ENCODE measurements around the gene SORCS2. TPM values are rescaled to one million over a fixed set of nuclear protein-coding genes. Genes with fewer than 3 reads are reported as not detected.

Gene SORCS2
- total RNA-seq, 1 experiment from 2014 or later, result not detected

DNA sequence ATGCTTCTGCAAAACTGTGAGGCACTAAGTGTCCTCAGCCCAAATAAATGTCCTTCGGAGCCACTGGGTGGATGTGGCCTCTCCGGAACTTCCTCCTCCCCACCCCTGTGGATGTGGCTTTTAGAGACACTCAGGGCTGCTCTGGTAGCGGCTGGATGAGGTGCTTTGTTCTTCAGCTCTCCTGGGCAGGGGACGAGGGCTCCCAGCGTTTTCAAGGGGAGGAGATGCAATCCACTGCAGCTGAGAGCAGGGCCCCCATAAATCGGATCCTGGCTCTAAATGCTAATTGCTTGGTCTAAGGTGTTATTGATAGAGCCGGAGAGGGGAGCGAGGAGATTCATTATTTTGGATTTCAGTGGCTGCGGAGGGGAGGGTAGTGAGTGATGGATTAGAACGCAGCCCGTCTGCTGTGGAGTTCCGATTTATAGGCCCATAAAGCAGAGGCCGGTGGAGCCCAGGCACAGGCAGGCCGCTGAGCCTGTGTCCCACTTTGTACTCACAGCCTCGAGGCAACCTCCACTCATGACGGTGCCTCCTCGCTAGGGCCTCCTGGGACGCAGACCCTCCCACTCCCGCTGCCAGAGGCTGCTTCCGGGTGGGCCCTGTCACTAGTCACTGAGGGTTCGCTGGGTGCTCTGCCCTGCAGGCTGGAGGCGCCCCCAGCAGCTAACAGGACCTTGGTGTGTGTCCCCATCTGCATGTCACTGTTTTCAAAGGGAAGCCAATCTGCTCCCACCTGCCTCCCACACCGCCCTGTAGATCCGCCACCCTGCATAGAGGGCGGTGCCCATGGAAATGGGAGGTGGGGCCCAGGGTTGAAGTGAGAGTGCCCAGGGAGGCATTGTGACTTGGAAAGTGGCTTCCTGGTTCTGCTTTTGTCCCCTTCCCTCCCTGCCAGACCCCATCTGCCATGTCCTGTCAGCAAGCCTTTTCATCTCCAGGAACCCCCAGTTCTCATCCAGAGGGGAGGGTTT lies 377.8 kb downstream of the SORCS2 start:
- no peak overlapping the region for H3K27ac Mint-ChIP-seq (ENCODE audit: unreplicated experiment)
- no peak for DNase-seq
- H3K27me3 Mint-ChIP-seq (ENCODE audit: unreplicated experiment), result no peaks in the 10 kb centered on the region
- no peak overlapping the region for H3K4me3 Mint-ChIP-seq (ENCODE audit: low read depth, unreplicated experiment)
- TF ChIP-seq, protein P1, sequence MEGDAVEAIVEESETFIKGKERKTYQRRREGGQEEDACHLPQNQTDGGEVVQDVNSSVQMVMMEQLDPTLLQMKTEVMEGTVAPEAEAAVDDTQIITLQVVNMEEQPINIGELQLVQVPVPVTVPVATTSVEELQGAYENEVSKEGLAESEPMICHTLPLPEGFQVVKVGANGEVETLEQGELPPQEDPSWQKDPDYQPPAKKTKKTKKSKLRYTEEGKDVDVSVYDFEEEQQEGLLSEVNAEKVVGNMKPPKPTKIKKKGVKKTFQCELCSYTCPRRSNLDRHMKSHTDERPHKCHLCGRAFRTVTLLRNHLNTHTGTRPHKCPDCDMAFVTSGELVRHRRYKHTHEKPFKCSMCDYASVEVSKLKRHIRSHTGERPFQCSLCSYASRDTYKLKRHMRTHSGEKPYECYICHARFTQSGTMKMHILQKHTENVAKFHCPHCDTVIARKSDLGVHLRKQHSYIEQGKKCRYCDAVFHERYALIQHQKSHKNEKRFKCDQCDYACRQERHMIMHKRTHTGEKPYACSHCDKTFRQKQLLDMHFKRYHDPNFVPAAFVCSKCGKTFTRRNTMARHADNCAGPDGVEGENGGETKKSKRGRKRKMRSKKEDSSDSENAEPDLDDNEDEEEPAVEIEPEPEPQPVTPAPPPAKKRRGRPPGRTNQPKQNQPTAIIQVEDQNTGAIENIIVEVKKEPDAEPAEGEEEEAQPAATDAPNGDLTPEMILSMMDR (IDR thresholded peaks at IDR 0.05; ENCODE audit: unreplicated experiment), result no peak
- H3K9me3 Mint-ChIP-seq (ENCODE audit: low read depth, unreplicated experiment), result no peaks in the 10 kb centered on the region
- H3K36me3 Mint-ChIP-seq (ENCODE audit: insufficient read depth, unreplicated experiment), result no peaks in the 10 kb centered on the region
- CTCF ChIA-PET, result no interaction called here
- intact Hi-C loops (cut with micrococcal nuclease; ENCODE audit: unreplicated experiment), result no loop called here
- H3K4me1 Mint-ChIP-seq (ENCODE audit: low read depth, unreplicated experiment), result no peaks in the 10 kb centered on the region
- BruUV-seq (replicated peaks), result no TSS peak

DNA sequence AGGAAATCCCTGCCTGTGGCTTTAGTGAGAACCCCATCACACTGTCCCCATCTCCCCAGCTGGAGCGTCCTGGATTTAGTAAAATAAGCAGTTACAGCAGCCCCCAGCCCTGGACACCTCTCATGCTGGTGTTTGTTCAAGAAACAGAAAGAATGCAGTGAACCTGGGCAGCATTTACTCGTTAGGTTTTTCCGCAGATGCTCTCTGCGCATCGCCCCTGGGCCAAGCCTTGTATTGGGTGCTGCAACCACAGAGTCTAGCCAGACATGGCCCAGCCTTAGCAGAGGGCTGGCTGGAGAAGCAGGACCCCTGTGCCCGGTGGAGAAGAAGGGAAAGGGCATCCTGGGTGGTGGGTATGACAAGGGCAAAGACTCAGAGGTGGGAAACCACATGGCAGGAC lies 378.7 kb downstream of the SORCS2 start:
- Mint-ChIP-seq H3K27me3 (ENCODE audit: unreplicated experiment) (peaks cover 8% of the 10 kb centered on the region), H3K4me1 (ENCODE audit: low read depth, unreplicated experiment) (no peaks in the 10 kb centered on the region), H3K9me3 (ENCODE audit: low read depth, unreplicated experiment) (peaks cover 5% of the 10 kb centered on the region), H3K4me3 (ENCODE audit: low read depth, unreplicated experiment) (no peak overlapping the region), H3K36me3 (ENCODE audit: insufficient read depth, unreplicated experiment) (no peaks in the 10 kb centered on the region), H3K27ac (ENCODE audit: unreplicated experiment) (no peak overlapping the region)
- no TSS peak for BruUV-seq (replicated peaks)
- CTCF ChIA-PET, result no interaction called here
- TF ChIP-seq, protein P1 (IDR thresholded peaks at IDR 0.05; ENCODE audit: unreplicated experiment), result no peak
- intact Hi-C loops (cut with micrococcal nuclease; ENCODE audit: unreplicated experiment), result no loop called here
- DNase-seq, result no peak

DNA sequence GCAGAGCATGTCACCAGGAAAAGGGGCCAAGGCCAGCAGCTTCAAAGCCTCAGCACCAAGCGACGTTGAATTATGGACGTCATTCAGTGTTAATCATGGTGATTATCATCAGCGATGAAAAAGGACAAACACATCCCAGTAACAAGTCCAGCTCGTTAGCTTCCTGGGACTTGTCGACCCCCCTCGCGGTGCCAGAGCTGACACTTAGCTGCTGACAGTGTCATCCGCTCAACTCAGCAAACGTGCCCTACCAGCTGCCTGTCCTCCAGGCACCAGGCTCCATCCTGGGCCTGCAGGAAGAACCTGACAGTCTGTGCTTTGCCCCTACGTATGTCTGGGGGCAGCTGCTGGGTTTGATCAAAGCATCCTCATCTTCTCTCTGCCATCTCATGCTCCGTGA lies 379.4 kb downstream of the SORCS2 start:
- no TSS peak for BruUV-seq (replicated peaks)
- Mint-ChIP-seq H3K9me3 (ENCODE audit: low read depth, unreplicated experiment) (peaks cover 11% of the 10 kb centered on the region), H3K4me1 (ENCODE audit: low read depth, unreplicated experiment) (no peaks in the 10 kb centered on the region), H3K27me3 (ENCODE audit: unreplicated experiment) (peaks cover 15% of the 10 kb centered on the region), H3K36me3 (ENCODE audit: insufficient read depth, unreplicated experiment) (no peaks in the 10 kb centered on the region), H3K27ac (ENCODE audit: unreplicated experiment) (no peak overlapping the region), H3K4me3 (ENCODE audit: low read depth, unreplicated experiment) (no peak overlapping the region)
- intact Hi-C loops (cut with micrococcal nuclease; ENCODE audit: unreplicated experiment), result no loop called here
- CTCF ChIA-PET, result interaction anchor here (0.6 kb wide), 1 partner anchor 485 kb away, joined by 3 read pairs; no protein-coding TSS in a partner anchor
- TF ChIP-seq, protein P1 (IDR thresholded peaks at IDR 0.05; ENCODE audit: unreplicated experiment), result no peak
- no peak for DNase-seq

DNA sequence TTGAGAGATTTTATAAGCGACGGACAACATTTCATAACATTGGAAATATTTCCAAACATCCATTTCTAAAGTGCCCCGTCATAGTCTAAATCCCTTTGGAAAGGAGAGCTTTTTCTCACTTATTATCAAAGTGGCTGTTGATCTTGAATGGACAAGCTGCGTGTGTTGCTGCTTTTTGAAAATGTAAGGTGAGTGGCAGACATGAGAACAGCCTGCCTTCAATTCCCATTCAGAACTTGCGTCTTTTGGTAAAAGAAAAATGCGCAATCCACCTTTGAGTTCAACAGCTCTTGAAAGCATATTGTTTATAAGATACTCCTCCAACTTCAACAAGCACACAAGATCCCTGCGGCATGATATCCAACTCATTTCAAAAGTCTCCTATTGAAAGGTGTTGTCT lies 380.6 kb downstream of the SORCS2 start:
- no peak for DNase-seq
- H3K4me3 Mint-ChIP-seq (ENCODE audit: low read depth, unreplicated experiment), result no peak overlapping the region

More for the DNA sequence above, 380.6 kb downstream of the SORCS2 start:
- no peaks in the 10 kb centered on the region for H3K4me1 Mint-ChIP-seq (ENCODE audit: low read depth, unreplicated experiment)
- H3K27me3 Mint-ChIP-seq (ENCODE audit: unreplicated experiment), result peaks cover 23% of the 10 kb centered on the region
- intact Hi-C loops (cut with micrococcal nuclease; ENCODE audit: unreplicated experiment), result no loop called here
- no peaks in the 10 kb centered on the region for H3K36me3 Mint-ChIP-seq (ENCODE audit: insufficient read depth, unreplicated experiment)
- H3K9me3 Mint-ChIP-seq (ENCODE audit: low read depth, unreplicated experiment), result peaks cover 18% of the 10 kb centered on the region
- TF ChIP-seq, protein P1 (IDR thresholded peaks at IDR 0.05; ENCODE audit: unreplicated experiment), result no peak
- no peak overlapping the region for H3K27ac Mint-ChIP-seq (ENCODE audit: unreplicated experiment)
- BruUV-seq (replicated peaks), result no TSS peak
- CTCF ChIA-PET, result no interaction called here
